Stimulated activated CD4-positive, alpha-beta T cell treated with anti-CD3 and anti-CD28 coated beads, Interleukin-2, amount 100 ng/mL, for 4 hours (primary cell): ENCODE measurements around the gene TET1.
"Not testable (repeated sequence)": the region's sequence is repeated elsewhere in the genome, so short reads cannot be mapped to it uniquely, and the experiment has no call there.

ENCODE experiments used
- DNase-seq: peaks from one replicate; pipeline ENCODE4 v3.0.0-alpha.2; 2020; ENCODE audit warnings: low read depth

The TET1 gene

DNA sequence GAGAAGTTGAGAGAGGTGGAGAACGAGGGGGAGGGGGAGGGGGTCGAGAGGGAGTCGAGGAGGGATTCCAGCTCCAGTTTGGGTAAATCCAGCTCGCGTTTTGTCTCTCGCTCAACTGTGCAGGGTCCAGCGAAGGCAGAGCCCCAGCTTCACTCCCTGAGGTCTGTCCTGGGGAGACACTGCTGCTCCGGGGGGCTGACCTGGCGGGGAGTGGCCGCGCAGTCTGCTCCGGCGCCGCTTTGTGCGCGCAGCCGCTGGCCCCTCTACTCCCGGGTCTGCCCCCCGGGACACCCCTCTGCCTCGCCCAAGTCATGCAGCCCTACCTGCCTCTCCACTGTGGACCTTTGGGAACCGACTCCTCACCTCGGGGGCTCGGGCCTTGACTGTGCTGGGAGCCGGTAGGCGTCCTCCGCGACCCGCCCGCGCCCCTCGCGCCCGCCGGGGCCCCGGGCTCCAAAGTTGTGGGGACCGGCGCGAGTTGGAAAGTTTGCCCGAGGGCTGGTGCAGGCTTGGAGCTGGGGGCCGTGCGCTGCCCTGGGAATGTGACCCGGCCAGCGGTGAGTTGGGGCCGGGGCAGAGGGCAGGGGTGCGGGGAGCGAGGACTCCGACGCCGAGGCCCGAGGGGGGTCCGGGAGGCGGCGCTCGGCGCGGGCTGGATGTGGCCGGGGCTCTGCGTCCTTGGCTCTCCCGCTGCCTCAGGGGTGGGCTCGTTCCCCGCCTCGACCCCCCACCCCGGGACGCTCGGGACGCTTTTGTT, at the start of gene TET1:
Gene TET1 (plus strand): TSS at position 152 of the 757 bp plus-strand sequence. CDS start 12,002 bp downstream, outside the sequence.
- no peak for DNase-seq

DNA sequence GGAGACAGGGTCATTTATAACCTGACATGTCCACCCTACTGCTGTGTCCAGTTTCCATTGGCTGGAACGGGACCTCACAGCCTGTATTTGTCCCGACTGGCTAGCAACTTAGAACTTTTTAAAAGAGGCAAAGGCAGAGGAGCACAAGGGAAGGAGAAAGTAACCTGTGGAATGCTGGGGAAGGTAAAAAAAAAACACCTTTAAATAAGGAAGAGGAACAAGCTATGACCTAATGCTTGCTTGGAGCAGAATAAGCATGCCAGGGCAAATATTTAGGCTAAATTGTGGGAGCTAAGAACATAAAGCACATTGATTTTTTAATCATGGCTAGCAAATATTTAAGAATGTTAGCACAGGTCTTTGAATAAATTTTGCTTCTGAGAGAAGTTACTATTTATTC, 43.9 kb upstream of the TET1 start:
- DNase-seq = not testable (repeated sequence)

DNA sequence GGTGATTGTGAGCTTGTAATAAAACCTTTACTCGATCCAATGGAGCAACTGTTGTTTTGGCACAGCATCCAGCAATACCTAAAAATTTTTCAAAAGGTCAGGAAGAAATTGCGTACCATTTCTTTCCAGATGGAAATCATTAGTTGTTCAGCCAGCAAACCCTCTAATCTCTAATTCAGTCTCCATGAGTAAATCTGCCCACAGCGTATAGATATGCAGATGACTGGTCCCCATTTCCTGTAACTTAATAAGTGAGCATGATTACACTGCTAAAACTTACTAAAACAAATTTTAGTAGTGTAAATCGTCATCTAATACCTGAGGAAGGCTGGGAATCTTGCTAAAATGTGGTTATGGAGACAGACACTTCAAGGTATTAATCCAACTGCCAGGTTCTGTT, 43.4 kb upstream of the TET1 start:
- DNase-seq = no peak

DNA sequence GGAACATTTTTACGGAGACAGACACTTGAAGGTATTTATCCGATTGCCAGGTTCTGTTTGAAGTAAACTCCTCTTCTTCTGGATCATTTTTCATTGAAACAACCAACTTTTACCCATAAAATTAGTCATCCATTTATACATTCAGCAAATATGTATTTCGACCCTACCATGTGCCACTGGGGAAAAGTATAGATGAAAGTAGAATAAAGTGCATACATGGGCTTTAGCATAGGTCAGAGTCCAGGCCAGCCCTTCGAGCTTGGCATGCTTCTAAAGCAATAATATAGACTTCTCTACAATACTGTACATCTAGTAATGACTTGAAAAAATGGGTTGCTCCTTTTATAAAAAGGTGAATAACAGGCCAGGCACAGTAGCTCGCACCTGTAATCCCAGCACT, 42.9 kb upstream of the TET1 start:
- no peak for DNase-seq

DNA sequence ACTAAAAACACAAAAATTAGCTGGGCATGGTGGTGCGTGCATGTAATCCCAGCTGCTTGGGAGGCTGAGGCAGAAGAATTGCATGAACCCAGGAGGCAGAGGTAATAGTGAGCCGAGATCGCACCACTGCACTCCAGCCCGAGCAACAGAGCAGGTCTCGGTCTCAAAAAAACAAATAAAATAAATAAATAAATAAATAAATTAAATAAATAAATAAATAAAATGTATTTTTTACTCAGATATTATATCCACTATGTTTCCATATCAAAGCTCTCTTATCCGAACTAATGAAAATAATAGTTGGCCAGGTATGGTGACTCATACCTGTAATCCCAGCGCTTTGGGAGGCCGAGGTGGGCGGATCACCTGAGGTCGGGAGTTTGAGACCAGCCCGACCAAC, 41.5 kb upstream of the TET1 start:
- not testable (repeated sequence) for DNase-seq

DNA sequence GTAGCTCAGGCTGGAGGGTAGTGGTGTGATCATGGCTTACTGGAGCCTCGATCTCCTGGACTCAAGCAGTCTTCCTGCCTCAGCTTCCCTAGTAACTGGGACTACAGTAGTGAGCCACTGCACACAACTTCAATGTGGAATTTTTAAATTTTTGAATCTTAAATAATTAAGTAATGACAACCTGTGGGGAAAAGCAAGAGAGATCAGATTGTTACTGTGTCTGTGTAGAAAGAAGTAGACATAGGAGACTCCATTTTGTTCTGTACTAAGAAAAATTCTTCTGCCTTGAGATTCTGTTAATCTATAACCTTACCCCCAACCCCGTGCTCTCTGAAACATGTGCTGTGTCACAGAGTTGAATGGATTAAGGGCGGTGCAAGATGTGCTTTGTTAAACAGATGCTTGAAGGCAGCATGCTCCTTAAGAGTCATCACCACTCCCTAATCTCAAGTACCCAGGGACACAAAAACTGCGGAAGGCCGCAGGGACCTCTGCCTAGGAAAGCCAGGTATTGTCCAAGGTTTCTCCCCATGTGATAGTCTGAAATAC, 34.6 kb upstream of the TET1 start:
- DNase-seq = not testable (repeated sequence)

DNA sequence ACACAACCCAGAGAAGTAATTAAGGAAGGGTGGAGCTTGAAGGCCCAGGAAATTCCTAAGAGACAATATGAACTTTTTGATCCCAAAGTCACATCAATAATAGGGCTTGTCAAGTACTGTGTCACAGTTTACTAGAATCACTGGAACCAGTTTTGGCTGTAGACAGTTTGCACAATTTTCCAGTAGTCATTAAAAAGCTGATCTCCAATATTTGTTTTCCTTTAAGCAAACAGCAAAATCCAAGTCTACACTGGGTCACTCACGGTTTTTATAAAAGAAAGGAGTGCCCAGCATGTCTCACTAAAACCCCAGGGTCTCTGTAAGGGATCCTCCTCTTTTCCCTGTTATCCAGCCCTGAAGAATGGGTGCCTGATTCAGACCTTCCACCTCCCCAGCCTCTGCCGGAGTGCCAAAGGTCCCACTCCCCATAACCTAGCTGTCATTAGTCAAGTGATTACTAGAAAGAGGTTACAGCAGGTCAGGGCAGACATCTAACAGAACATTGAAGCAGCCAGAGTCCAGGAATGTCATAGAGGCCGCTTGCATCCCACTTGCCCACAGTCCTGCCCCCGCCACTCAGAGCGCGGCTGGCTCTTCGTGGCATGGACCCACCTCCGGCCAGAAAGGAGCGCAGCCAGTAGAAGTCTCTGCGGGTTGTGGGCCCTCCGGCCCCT, 33.4 kb upstream of the TET1 start:
- DNase-seq = peak; percentile 3

DNA sequence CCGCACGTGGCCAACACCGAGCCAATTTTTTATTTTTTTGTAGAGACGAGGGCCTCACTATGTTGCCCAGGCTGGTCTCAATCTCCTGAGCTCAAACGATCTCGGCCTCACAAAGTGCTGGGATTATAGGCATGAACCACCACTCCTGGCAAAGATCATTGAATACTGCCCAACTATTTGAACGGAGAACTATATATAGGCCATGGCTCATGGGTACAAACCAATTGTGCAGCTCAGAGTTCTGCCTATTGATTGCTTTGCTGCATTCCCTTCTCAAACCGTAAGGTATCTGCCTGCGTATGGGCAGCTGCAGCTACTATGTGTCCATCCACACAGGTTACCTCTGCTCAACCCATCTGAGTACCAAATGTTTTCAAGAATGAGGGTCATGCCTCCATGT, 23.2 kb upstream of the TET1 start:
- no peak for DNase-seq

DNA sequence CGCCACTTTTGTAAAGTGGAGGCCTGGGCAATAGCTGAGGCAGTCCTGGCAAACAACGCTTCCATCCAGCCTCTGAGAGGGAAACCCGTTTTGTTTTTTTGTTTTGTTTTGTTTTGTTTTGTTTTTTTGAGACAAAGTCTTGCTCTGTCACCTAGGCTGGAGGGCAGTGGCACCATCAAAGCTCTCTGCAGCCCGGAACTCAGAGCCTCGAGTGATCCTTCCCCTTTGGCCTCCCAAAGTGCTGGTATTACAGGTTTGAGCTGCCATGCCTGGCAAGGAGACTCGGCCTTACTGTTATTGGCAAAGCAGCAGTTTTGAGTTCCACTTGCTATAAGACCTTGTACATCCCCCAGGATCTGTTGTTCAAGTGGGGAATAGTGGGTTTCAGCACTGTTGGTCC, 22.3 kb upstream of the TET1 start:
- no peak for DNase-seq

DNA sequence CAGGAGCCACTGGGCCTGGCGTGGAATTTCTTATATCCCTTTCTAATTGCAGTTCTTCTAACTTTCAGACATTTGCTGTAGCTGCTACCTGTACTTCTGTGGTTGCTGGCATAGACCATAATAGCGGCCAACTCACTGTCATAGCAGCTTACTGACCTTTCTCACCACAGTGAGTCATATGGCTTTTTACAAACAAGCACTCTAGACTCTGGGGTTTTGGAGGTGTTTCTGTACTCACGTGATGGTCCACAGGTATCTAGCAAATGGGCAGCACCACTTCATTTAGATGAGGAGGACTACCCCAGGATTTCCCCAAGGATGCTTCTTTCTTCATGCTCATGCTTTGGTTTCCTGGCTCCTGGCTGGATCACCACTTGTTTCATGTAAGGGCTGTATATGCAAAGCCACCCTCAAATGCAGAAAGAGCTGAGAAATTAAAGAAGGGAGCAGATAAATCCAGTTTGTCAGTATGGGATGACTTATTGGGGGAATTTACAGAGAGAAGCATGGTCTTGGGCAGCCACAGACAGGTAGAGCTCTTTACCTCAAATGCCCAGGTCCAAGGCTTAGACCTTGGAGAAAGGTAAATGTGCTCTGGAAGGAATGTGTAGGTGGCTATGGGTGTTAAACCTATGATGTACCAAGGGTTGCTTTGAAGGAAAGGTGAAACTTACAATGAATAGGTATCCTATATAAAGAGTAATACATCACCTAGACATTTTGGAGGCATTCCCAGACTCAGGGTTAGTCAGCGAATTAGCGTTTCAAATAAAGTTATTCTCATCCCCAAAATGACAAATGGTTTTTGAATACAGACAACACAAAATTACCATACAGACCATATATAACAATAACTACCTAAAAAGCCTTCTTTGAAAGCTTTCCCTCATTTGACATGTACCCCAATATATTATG, 16.9 kb upstream of the TET1 start:
- DNase-seq = no peak

DNA sequence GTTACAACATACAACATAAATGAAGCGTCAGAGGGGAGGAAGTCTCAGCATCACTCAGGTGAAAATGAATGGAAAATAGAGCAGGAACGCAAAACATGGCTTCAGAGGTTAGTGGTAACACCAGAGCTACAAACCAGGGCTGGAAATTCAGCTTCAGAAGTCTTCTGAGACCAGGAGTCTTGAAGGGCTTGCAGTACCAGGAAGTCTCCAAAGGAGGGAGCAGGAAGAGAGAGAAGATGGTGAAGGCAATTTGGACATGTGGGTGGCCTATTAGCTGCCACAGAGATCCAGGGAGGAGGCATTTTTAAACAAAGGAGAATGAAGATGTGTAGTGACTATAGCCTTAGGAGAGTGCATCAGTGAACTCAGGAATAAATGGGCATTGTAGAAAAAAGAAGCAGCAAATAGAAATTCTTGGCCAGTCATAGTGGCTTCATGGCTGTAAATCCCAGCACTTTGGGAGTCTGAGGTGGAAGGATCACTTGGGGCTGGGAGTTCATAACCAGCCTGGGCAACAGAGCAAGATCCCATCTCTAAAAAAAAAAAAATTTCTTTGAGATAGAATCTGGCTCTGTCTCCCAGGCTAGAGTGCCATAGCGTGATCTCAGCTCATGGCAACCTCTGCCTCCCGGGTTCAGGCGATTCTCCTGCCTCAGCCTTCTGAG, 9.3 kb upstream of the TET1 start:
- peak; percentile 16 for DNase-seq

DNA sequence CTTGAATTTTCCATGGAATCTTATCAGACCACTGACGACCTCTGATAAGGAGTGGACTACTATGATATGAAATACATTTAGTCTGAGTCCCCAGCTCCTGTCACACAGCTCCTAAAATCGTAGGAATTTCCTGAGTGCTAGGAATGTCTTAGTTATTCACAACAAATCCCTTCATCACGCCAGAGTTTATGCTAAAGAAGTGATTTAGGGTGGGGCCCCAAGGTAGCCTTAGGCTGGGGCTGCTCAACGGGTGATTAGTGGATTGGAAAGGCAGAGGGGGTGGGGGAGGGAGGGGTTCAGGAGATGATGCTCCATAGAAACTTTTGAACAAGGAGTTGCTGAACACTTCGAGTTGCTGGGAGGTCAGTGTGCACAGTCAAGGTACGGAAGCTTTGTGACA, 7.0 kb upstream of the TET1 start:
- no peak for DNase-seq

DNA sequence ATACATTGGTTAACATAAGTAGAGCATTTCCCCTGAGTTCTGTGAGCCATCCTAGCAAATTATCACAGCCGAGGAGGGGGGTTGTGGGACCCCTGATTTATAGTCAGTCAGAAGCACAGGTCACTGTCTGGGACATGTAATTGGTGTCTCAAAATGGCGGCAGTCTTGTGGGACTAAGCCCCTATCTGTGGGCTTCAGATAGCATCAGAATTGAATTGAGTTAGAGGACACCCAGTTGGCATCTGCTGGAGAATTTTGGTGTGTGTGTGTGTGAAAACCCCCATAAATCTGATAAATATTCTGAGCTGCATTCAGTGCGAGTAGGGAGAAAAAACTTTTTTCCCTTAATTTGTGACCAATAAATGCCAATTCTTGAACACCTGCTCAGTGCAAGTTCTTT, 6.5 kb upstream of the TET1 start:
- no peak for DNase-seq

DNA sequence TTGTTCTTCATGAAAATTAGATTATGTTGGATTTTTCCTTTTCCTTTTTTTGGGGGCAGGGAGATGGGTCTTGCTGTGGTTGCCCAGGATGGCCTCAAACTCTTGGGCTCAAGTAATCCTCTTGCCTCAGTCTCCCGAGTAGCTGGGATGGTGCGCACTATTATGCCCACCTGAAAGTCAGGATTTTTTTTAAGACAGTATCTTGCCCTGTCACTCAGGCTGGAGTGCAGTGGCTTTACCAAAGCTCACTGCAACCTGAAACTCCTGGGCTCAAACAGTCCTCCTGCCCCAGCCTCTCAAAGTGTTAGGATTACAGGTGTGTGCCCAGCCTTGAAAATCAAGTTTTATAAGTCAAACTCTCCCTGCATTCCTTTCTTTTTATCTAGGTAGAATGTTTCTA, 1.7 kb upstream of the TET1 start:
- DNase-seq = no peak

DNA sequence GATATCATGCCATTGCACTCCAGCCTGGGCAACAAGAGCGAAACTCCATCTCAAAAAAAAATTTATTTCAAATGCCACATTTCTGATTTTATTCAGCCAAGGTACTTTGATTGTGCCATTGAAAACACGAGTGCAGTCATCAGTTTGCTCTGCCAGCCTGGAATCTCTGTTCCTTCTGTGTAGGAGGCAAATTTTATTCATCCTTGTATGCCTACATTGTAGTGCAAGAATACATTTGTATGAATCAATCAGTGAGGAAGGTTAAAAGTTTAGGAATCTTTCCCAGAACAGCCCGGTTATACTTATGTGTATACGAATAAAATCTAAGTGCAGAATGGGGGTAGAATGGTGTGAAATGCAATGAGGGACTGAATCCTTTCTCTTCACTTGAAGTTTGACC, 886 bp upstream of the TET1 start:
- DNase-seq = no peak

DNA sequence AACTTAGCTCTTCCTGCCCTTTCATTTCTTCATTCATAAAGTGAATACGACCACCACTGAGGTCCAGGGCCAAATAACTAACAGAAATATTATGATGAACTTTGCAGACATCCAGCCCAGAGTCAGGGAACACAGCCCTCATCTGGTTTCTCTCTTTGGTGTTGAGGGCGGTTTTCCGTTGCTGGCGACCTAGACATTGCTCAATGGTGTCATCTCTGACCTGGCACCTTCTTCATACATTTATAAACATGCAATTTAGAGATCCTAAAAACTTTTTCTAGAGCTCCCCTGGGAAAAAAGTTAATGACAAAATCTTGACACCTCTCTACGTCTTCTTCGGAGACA, 324 bp upstream of the TET1 start:
- no peak for DNase-seq

DNA sequence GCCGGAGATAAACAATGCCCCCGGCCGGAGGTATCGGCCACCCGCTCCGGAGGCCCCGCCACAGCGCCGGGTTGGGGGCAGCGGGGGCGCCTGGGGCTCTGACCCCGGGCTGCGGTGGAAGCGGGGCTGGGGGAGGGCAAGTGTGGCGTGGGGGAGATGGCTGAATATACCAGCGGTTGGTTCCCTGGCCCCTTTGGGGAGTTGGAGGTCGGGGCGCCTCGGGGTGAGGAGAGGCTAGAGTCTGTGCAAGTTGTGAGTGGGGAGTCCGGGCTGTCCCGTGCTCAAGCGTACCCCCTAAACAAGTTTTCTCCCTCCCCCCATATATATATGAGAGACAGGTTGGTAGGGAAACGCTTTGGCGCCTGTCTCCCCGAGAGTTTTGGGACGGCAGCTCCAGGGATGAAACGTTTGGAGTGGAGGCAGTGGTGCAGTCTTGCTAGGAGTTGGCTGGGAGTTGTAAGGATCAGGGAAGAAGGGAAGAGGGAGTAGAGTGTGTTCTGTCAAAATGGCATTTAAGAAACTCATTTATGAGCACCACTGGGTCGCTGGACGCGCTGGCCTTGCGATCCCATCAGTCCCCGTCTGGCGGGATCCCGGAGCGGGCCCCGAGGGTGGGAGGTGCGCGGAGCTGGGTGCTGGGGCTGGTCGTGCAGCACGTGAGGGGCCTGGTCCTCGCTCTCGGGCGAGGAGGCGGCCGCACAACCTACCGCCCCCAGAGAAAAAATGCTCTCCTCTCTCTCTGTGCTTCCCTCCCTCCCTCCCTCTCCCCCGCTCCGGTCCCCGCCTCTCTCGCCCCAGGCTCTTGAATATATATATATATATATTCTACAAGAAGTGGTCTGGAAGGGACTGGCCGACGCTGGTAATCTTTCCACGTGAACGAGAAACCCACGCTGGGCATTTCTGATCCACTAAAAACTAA, 1.1 kb downstream of the TET1 start:
- no peak for DNase-seq

DNA sequence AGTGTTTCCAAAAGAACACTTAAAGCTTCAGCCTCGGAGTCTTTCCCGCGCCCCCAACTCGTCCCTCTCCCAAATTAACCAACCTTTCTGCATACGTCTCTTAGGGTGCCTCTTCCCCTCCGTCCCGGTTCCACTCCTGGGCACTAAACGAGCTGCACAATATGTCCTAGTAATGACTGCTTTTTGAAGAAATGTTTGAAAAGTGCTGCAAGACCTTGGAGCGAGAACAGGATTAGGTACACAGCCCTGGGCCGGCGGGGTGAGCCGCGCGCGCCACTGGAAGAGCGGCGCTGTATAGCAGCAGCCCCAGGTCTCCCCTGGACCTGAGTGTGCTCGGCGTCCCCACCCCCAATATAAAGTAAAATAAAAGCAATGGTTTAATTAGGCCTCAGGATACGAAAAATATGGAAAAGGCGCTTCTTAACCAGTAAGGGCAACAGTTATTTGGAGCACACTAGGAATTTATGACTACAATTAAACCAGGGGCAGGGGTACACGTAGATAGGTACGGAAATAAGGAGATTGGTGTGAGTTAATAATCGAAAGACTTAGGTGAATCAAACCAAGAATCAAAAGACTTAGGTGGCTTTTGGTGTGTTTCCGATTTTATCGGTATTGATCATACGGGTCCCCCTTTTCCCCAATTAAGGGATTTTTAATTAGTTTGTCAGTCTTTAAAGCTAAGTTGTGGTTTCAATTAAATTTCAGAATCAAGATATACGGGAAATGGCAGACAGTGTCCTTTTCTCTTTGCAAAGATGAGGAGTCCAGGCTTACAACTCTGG, 1.9 kb downstream of the TET1 start:
- no peak for DNase-seq

DNA sequence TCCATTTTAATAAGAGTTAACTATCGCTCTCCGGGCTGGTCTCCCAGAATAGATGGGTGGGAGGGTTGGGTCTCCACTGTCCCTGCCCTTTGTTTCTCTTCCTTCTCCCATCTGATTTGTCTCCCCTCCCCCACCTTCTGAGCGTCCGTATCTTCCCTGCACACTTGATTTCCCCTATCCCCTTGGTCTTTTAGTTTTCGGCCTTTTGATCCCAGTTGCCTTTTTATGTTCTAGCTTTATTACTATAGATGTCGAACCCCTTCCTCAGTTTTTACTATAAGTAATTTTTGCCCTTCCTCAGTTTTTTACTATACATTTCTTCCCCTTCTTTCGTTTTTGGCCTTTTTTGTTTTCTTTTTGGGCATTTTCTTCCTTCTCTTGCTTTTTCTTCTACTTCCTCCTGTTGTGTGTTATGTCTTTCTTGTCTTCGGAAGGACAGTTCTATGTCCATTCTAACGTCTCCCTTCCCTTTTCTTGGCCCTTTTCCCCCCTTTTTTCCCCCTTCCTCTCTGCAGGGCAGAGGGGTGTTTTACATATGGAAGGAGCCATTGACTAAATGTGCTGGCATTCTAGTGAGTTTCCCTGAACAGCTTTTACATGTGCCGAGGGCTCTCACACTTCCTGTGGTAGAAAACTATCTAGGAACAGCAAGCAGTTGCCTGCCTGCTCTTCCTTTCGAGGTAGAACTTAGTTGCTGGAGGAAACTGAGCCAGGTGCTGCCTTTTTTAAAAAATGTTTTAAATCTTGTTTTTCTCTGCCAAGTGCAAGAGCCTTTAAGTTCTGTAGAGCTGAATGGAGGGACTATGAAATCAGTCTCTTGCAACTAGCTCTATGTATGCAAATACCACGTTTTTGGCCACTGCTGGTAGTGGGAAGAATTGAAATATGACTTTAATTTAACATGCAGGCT, 2.8 kb downstream of the TET1 start:
- DNase-seq = no peak
